GM18951 (cell line): Measurements from ENCODE around the gene ACACB.

ENCODE experiments used
- POLR2A ChIP-seq: IDR thresholded peaks from 4 replicates; pipeline ENCODE4 v1.6.1; 2011; ENCODE audit warnings: mild to moderate bottlenecking; ENCODE audit not compliant: insufficient read length, insufficient read depth; ENCODE audit errors: extremely low read depth
- in situ Hi-C: fragments of 300-500 bp; cut with MboI; formaldehyde crosslinking; loops from one replicate; pipeline ENCODE4 v1.12.0; 2022; ENCODE audit warnings: low sequenced_read_pairs, mixed read lengths, inconsistent platforms; ENCODE audit not compliant: unreplicated experiment

Gene ACACB

DNA sequence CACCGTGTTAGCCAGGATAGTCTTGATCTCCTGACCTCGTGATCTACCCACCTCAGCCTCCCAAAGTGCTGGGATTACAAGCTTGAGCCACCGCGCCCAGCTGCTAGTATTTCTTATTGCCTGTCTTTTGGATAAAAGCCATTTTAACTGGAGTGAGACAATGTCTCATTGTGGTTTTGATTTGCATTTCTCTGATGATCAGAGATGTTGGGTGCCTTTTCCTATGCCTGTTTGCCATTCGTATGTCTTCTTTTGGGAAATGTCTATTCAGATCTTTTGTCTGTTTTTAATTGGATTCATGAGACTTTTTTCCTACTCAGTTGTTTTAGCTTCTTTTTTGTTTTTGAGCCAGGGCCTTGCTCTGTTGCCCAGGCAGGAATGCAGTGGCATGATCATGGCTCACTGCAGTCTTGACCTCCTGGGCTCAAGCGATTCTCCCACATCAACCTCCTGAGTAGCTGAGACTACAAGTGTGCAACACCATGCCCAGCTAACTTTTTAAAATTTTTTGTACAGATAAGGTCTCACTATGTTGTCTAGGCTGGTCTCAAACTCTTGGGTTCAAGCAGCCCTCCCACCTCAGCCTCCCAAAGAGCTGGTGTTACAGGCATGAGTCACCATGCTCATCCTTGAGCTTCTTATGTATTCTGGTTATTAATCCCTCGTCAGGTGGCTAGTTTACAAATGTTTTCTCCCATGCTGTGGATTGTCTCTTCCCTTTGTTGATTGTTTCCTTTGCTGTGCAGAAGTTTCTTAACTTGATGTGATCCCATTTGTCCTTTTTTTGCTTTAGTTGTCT, 65.9 kb downstream of the ACACB start:
- TF ChIP-seq POLR2A, result no peak
- in situ Hi-C loops, result no loop called here

DNA sequence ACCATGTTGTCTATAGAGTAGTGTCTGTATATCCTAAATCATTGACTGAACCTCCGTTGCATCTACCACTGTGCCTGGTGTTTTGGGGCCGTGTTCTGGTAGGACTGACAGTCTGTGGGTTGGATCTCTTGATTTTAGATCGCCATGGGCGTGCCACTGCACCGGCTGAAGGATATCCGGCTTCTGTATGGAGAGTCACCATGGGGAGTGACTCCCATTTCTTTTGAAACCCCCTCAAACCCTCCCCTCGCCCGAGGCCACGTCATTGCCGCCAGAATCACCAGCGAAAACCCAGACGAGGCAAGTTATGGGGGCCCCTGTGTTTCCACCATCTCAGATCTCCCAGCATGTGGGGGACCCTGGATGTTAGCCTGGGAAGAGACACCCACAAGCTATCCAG, 69.1 kb downstream of the ACACB start:
- TF ChIP-seq POLR2A, result no peak
- in situ Hi-C loops, result no loop called here

DNA sequence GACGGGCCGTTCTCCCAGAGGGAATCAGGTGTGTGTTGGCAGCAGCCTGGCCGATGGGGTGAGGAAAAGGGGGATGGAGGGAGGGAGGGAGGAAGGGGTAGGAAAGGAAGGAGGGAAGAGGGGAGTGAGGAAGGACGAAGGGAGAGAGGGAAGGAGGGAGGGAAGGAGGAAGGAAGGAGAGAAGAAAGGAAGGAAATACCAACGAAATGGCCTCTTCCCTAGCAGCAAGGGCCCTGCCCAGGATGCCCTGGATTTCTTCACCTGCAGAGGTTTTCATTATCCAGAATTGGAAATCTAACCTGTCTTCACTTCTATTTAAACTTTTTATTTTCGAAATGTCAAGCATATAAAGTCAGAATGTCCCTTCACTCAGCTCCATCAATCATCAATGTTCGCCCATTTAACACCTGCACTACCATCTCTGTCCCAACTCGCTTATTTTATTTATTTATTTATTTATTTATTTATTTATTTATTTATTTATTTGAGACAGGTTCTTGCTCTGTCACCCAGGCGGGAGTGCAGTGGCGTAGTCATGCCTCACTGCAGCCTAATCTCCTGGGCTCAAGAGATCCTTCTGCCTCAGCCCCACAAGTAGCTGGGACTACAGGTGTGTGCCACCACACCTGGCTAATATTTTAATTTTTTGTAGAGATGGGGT, 70.7 kb downstream of the ACACB start:
- TF ChIP-seq POLR2A, result no peak
- in situ Hi-C loops, result no loop called here

DNA sequence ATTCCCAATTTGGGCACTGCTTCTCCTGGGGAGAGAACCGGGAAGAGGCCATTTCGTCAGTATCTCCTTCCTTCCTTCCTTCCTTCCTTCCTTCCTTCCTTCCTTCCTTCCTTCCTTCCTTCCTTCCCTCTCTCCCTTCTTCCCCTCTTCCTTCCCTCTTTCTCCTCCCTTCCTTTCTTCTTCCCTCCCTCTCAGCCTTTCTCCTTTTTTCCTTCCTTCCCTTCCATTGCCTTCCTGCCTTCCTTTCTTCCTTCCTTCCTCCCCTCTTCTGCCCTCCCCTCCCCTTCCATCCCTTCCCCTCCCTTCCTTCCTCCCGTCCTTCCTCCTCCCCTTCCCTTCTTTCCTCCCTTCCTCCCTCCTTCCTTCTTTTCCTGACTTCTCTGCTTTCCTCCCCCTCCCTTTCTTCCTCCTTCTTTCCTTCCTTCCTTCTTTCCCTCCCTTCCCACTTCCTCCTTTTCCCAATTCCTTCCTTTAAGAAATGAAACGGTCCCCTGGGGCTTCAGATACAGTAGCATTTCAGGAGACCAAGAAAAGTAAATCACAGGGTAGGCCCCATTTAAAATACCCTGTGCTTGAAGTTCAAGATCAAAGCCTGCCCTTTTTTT, 71.8 kb downstream of the ACACB start:
- no peak for TF ChIP-seq POLR2A
- in situ Hi-C loops, result no loop called here

DNA sequence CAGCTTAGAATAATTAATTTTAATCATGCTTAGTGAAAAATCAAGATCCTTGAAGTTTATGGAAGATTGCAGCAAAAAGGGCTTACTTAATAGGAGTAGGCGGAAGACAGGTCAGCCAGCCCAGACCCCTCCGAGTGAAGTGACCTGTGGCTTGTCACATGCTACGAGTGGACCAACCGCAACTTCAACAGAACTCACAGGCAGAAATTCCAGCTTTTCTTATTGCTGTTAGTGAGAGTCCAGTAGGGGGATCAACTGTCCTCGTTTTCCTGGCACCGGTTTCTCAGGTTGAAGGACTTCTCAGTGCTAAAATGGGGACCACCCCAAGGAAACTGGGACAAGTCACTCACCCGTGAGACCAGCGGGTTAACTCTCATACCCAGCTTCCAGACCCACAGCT, 72.9 kb downstream of the ACACB start:
- in situ Hi-C loops, result no loop called here

DNA sequence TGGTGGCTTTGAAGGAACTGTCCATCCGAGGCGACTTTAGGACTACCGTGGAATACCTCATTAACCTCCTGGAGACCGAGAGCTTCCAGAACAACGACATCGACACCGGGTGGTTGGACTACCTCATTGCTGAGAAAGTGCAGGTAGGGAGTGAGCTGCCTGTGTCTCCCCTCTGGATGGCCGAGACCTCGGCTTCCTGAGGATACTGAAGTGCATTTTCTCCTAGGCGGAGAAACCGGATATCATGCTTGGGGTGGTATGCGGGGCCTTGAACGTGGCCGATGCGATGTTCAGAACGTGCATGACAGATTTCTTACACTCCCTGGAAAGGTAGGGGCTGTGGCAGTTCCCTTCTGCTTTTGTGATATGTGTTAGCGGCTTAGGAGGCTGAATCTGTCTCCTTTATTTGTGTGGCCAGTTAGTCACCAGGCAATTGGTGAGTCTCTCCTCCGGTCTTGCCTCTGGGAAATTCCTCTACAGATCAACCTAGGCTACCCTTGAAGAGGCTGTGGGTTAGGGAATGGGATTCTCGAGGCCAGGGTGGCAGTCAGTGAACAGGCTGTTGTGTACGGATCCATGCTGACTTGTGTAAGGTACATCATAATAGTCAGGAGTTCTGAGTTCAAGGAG, 75.3 kb downstream of the ACACB start:
- in situ Hi-C loops, result no loop called here
- no peak for TF ChIP-seq POLR2A

More for the DNA sequence above, 72.9 kb downstream of the ACACB start:
- TF ChIP-seq POLR2A, result no peak

DNA sequence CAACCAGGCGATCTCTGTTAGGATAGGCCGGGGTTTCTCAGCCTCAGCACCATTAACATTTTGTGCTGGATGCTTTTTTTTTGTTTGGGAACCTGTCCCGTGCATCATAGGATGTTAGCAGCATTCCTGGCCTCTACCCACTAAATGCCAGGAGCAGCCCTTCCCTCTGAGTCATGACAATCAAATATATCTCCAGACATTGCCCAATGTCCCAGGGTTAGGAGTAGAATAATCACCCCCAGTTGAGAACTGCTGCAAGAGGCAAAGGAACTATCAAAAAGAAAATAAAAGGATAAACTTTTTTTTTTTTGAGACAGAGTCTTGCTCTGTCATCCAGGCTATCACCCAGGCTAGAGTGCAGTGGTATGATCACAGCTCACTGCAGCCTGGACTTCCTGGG, 76.0 kb downstream of the ACACB start:
- in situ Hi-C loops, result no loop called here
- TF ChIP-seq POLR2A, result no peak

DNA sequence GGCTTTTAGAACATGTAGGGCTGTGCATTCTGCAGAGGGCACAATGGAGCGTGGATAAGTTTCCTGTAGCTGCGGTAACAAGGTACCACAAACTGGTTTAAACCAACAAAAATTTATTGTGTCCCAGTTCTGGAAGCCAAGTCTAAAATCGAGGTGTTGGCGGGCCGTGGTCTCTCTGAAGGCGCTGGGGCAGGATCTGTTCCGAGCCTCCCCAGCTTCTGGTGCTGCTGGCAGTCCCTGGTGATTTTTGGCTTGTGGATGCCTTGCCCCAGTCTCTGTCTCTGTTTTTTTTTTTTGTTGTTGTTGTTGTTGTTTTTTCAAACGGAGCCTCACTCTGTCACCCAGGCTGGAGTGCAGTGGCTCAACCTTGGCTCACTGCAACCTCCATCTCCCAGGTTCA, 77.5 kb downstream of the ACACB start:
- in situ Hi-C loops, result no loop called here
- no peak for TF ChIP-seq POLR2A

DNA sequence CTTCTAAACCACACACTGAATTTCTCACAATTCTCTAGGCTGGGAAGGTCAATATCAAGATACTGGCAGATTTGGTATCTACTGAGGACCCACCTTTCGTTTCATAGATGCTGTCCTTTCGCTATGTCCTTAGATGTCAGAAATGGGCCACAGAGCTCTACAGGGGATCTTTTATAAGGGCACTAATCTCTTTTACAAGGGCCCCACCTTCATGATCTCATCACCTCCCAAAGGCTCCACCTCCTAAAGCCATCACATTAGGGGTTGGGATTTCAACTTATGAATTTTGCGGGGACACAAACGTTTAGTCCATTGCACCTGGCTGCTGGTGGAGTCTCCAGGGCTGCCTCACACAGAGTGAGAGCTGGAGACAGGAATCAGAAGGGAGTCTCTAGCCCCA, 79.9 kb downstream of the ACACB start:
- TF ChIP-seq POLR2A, result no peak
- in situ Hi-C loops, result no loop called here

DNA sequence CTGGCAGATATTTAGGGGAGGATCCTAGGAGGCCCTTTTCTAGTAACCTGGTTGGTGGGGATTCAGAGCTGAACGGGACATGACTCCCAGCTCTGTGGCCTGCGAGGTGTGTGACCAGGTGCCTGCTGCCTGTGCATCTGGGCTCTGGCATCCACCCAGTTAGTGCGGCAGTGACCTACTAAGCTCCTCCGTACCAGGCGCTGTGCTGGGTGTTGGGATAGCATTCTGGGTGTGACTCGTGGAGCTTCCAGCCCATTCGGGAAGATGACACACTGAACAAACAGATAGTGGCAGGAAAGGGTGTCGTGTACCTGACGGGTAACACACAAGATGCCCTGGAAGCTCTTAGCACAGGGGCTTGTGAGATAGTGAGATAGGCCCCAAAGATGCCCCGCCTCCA, 80.9 kb downstream of the ACACB start:
- TF ChIP-seq POLR2A, result no peak
- in situ Hi-C loops, result no loop called here

DNA sequence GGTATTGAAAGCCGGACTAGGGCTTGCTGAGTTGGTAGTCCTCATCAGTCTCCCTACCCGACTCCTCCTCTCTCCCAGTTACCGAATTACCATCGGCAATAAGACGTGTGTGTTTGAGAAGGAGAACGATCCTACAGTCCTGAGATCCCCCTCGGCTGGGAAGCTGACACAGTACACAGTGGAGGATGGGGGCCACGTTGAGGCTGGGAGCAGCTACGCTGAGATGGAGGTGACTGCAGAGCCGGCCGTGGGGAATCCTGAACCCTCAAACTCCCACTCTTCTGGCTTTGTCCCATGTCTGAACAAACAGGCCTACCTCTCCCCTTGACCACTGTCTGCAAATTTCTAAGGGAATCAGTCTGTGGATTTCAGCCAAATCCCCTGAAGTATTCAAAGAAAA, 82.9 kb downstream of the ACACB start:
- TF ChIP-seq POLR2A, result no peak
- in situ Hi-C loops, result no loop called here

DNA sequence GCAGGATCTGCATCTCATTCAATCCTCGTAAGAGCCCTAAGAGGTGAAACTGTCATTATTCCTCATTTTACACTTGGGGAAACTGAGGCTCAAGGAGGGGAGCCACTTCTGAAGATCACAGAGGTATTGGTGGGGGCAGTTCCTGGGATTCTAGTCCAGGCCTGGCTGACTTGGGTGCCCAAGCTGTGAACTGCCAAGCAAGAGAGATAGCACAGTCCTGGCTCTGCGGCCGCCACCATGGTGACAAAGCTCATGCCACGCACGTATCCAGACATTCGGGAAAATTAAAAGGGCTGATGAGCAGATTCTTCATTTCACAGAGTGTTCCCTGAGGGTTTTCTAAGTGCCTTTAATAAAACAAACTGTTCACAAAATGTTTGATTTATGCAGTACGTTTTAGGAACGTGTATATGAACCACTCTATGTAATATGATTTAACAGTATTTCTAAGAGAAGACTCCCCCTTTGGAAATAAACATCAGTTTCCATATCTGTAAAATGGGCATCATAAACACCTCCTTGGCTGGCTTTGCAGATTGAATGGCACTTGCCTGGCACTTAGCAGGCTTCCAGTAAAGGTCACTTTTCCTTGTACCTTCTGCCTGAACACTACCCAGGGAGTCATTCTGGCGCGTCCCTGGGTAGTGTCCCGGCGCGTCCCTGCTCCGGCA, 84.6 kb downstream of the ACACB start:
- in situ Hi-C loops, result no loop called here
- no peak for TF ChIP-seq POLR2A

DNA sequence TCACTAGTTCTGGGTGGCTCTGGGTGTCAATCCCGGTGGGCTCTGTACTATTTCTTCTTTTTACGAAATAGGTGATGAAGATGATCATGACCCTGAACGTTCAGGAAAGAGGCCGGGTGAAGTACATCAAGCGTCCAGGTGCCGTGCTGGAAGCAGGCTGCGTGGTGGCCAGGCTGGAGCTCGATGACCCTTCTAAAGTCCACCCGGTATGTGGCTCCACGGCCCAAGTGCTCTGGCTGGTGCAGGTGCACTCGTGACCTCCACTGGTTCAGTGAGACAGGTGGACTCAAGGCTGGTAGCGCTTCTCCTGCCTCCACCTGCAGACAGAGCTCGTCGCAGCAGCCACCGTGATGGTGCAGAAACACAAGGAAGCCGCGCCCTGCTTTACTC, 85.1 kb downstream of the ACACB start:
- TF ChIP-seq POLR2A, result no peak
- in situ Hi-C loops, result no loop called here

DNA sequence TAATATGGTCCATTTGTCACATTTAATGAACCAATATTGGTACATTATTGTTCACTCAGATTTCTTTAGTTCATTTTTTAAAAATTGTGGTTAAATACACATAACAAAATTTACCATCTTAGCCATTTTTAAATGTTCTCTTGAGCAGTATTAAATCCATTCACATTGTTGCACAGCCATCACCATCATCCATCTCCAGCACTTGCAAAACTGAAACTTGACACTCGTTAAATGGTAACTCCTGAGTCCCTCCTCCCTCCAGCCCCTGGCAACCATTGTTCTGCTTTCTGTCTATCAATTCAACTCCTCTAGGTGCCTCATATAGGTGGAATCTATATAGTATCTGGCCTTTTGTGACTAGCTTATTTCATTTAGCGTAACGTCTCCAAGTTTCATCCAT, 86.4 kb downstream of the ACACB start:
- no peak for TF ChIP-seq POLR2A
- in situ Hi-C loops, result no loop called here

DNA sequence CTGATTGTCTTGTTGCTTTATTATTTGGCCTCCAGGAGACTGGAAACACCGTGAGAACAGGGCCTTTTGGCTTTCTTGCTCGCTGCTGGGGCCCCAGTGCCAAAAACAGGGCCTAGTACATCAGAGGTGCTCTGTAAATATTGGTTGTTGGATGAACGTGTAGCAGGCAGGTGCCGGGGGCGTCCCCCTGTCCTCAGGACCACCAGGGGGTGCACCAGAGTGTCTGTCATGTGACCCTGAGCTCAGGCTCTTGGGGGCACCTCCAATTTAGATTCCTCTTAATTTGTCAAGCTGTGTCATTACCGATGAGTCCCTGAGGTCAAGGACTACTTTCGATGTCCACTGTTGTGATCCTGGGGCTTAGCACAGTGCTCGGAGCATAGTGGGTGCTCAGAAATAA, 87.1 kb downstream of the ACACB start:
- TF ChIP-seq POLR2A, result no peak
- in situ Hi-C loops, result no loop called here
